Cardiac fibroblast (primary cell): Measurements from ENCODE around the gene HMGN1.

Experiments used
- DNase-seq, 2 donors: peaks; one replicate each; pipeline versions ENCODE4 v3.0.0 to v3.0.0-alpha.2; 2010; ENCODE audit warnings: low read depth in 2 of 2
- H3K4me3 ChIP-seq, 2 donors: replicated peaks in 1 of 2; 1 replicate in 1 of 2; 2 replicates in 1 of 2; pipeline ENCODE4 v1.5.1; 2011; ENCODE audit warnings: low read depth in 2 of 2, low read length in 2 of 2, mild to moderate bottlenecking in 2 of 2, moderate library complexity in 1 of 2
- TF ChIP-seq, protein P1 (sequence below): IDR thresholded peaks from one replicate; pipeline ENCODE4 v1.5.1; 2011; ENCODE audit warnings: low read depth, mild to moderate bottlenecking, low read length, inconsistent platforms

HMGN1 gene

DNA sequence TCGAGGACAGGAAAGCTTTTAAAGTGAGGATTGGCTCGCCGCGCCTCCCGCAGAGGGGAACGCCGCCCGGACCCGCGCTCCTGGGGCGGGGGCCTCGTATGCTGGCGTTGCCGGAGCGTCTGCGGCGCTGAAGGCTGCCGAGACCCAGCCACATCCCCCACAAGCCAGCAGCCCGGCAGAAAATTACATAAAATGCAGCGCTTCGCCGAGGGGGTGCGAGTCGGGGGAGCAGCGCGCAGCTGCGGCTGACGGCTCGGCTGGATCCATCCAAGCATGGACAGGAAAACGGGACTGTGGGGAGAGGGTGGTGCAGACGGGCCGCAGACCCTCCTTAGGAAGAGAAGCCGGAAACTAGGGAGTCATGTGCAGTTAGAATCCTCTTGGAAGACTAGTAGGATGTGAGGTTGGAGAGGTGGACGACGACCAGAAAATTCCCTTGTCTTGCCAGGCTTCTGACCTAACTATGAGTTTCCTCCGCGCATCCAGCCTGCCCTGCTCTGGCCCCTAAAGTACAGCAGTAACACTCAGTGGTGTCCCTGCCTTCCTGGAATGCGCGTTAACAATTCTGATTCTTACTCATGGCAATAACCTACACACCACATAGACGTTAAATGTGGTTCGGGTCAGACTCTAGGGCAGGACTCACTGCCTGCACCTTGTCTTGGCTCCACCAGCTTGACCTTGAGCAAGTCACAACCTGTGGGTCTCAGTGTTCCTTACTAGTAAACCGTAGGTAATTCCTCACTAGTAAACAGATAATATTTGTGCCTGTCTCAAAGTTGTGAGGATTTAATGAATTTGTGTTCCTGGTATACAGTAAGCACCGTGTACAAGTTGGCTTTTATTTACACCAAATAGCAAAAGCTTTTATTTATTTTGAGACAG, 34.5 kb downstream of the HMGN1 start:
- TF ChIP-seq, protein P1, sequence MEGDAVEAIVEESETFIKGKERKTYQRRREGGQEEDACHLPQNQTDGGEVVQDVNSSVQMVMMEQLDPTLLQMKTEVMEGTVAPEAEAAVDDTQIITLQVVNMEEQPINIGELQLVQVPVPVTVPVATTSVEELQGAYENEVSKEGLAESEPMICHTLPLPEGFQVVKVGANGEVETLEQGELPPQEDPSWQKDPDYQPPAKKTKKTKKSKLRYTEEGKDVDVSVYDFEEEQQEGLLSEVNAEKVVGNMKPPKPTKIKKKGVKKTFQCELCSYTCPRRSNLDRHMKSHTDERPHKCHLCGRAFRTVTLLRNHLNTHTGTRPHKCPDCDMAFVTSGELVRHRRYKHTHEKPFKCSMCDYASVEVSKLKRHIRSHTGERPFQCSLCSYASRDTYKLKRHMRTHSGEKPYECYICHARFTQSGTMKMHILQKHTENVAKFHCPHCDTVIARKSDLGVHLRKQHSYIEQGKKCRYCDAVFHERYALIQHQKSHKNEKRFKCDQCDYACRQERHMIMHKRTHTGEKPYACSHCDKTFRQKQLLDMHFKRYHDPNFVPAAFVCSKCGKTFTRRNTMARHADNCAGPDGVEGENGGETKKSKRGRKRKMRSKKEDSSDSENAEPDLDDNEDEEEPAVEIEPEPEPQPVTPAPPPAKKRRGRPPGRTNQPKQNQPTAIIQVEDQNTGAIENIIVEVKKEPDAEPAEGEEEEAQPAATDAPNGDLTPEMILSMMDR, result no peak
- H3K4me3 ChIP-seq, result peak overlapping the region; percentile 75 to 81
- peak; percentile 71 to 76 for DNase-seq

DNA sequence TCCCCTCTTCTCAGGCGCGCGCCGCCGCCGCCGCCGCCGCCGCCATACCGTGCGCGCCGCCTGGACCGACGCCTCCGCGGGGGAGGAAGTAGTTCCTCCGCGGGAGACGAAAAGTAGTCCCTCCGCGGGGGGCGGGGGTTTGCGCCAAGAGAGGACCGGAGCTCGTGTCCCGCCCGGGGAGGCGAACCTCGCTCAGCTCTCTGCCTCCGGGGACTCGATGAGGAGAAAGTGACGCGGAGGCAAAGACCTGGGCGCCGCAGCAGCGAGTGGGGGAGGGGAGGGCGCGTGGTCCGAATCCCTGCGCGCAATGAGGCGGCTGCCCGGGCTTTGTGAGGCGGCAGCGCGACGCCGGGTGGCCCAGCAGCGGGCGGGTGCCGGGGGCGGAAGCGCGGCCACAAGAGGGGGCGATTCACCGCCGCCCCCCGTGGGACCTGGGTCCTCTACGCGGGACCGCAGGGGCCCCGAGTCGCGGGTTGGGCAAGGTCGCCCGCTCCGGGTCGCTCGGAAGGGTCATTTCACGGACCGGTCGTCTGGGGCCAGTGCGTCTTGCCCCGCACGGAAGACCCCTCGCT, 35.2 kb downstream of the HMGN1 start, which contains the start of gene BRWD1:
Gene BRWD1 (minus strand): TSS at position 62 of the 572 bp plus-strand sequence. CDS start 141 bp downstream, outside the sequence.
- peak within 1 kb of the TSS; percentile 75 to 81 for H3K4me3 ChIP-seq
- DNase-seq, result peak; percentile 90 to 93
- TF ChIP-seq, protein P1, result no peak

DNA sequence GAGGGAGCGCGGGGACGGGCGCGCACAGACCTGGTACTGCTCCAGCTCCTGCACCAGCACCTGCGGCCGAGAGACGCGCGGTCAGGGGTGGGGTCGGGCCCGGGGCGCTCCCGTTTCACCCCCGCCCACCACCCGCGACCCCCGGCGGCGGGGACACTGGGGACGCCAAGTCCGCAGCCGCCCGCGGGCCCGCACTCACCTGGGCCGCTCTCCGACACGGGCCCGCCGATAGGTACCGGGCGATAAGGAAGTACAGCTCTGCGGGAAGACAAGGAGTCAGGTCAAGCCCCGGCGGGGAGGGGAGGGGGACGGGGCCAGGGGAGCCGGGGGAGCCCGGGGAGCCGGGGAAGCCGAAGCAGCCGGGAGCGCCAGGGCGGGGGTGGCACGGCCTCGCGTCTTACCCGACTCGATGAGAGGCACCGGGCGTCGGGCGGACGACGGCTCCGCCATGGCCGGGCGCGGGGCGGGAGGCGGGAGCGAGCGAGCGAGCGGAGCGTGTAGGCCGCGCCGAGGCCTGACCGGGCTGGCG, 35.8 kb downstream of the HMGN1 start:
- TF ChIP-seq, protein P1, result no peak
- peak in 1 of 2 donors; percentile 7 for DNase-seq

DNA sequence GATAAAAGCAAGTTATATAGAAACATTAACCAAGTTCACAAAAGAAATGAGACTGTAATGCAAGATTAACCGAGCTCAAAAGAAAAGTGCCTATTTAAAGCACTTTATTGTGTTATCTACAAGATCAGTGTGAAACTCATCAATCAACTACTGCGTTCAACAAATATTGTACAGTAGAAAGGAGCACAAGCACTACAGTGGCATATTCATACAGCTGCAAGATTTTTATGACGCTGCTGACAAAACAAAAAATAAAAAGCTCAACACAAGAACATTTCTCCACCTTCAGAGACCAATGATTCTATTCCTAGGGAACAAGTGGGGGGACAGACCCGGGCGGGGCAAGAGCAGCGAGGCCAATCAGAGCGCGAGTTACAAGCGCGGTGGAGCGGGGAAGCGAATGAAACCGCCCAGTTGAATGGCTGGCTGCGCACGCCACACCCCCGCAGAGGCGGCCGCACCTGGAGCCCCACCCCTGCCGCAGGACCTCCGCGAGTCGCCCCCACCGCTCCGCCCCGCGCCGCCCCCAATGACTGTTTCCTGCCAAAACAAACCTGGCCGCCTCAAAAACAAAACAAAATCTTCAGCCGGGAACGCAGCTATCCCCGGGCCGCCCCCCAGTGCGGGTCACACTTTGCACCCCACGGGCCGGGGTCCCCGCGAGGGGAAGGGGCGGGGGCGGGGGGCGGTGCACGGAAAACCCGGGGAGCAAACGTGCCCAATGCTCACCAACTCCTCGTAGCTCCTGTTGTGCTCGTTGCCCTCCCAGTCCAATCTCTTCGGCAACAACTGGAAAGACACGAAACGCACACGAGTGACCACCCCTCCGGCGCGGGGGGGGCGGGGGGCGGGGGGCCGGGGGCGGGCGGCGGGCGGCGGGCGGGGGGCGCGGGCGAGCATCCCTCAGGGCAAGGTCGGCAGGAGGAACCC, 36.5 kb downstream of the HMGN1 start:
- peak overlapping the region; percentile 58 to 75 for H3K4me3 ChIP-seq
- TF ChIP-seq, protein P1, result no peak

More for the DNA sequence above, 35.8 kb downstream of the HMGN1 start:
- peak overlapping the region; percentile 58 to 75 for H3K4me3 ChIP-seq

DNA sequence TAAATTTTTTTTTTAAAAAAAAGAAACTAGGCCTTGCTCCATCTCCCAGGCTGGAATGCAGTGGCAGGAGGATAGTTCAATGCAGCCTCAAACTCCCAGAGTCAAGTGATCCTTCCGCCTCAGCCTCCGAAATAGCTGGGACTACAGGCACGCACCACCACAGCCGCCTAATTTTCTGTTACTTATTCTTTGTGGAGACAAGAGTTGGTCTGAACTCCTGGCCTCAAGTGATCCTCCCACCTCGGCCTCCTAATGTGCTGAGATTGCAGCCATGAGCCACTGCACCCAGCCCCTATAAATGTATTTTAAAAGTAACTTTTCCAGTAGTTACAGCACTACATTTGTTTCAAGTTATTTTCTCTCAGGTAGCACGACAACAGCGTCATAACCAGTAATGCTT, 37.7 kb downstream of the HMGN1 start:
- TF ChIP-seq, protein P1, result no peak
- H3K4me3 ChIP-seq, result no peak overlapping the region
- no peak for DNase-seq

More for the DNA sequence above, 36.5 kb downstream of the HMGN1 start:
- DNase-seq, result peak; percentile 90 to 94

DNA sequence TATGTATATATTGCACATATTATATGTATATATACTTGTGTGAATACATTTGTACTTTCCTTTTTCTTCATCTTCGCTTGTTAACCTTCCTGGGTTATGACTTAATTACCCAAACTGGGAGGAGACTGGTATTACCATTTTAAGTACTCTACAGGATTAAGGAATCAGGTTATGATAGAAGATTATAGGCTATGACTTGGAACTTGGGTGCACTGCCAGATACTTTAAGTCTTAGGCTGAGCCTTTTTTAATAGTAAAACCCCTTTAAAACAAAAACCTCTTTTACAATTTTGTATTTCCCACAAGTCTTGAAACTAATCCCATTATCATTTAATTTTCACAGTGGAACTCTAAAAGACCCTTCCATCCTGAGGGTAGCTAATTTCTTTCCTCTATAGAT, 41.4 kb downstream of the HMGN1 start:
- DNase-seq, result no peak
- TF ChIP-seq, protein P1, result no peak
- no peak overlapping the region for H3K4me3 ChIP-seq
